ENCODE data around the gene COX17.

Gene COX17

DNA sequence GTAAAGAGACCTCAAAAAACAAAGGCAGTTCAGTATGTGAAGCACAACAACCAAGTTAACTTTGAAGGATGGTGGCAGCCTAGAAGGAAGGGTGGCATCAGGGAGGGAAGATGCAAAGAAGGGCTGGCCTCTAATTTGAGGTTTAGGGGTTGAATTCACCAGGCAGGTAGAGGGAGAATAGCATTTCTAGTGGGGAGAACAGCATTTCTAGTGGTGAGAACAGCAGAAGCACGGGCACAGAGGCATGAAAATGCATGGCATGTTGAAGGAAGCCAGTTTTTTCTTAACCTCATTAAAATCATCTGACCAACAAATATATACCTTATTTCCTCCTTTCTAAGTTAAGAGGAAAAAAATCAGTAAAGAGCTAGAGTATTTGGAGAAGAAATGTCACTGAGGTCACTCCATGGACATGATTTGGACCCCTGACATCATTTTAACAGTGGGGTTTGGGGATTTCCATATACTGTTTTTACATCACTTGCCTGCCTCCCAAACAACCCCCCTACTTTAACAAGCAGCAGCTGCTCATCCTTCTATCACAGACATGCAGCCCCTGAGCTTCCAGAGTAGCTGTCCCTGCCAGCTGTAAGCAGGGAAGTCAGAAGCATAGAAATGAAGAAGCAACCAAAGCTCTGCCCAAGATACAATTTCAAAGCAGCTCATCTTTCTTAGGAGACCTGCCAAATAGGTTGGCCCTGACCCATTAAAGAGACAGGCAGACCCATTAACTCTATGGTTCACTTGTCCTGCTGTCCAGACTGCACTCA lies 14.4 kb downstream of the COX17 start:
- no peak overlapping the region for H3K4me3 ChIP-seq (ENCODE audit: low read depth, low read length)
- no peak for TF ChIP-seq CTCF (IDR thresholded peaks at IDR 0.05; ENCODE audit: low read depth, low read length)

- TF ChIP-seq CTCF (IDR thresholded peaks at IDR 0.05; ENCODE audit: low read depth, low read length), result no peak
- no peak within 1 kb of the TSS for H3K4me3 ChIP-seq (ENCODE audit: low read depth, low read length)
Observed at GRCh38 chr3:119660474-119661440, 16.4 kb downstream of the COX17 start, which contains the start of gene POPDC2. Gene POPDC2, minus strand, starts transcription at chr3:119660589. Its CDS starts 166 bp downstream, at chr3:119660423.

DNA sequence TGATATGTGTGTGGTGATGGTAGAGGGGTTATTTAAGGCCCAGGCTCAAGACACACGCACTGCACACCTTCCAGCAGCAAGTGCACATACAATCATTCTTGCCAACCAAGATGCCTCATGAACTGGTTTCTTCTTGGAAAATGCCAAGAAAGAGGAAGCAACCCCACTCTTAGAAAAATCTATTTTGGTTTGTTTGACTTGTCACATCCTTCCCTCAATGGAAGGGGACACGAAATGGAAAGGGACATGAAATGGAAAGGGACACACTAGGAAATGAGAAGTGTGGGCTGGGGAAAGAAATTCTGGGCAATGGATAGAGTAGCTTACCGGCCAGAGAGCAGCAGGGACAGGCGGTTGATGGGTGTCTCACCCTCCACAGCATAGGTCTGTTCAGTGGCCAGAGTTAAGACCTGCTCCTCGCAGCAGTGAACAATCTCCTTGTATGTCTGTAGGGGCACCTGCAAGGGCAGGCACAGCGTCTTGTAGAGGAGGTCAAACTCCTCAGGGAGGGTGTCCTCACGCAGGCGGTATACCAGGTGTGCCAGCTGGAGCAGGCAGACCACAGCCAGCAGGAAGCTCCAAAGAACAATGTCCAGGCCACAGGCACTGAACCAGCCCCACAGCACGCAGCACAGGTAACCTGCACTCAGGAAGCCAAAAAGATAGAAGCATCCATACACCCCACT lies 17.5 kb downstream of the COX17 start:
- H3K4me3 ChIP-seq (ENCODE audit: low read depth, low read length), result no peak overlapping the region
- no peak for TF ChIP-seq CTCF (IDR thresholded peaks at IDR 0.05; ENCODE audit: low read depth, low read length)

DNA sequence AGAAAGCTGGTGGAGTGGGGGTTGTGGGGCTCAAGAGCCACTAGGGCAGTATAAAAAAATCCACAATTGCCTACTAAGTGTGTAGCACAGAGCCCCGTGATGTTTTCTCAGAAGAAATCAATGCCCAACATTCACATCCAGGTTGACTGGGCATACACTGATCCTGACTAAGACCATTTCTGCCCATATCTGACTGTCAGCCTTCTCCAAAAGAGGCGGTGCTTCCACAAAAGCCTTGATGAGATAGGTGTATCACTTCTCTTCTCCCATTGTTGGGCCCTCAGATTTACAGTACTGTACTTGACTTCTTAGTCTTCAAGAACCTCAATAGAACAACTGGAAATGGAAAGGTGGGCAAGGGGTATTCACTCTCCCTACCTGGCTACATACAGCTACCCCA lies 18.2 kb downstream of the COX17 start:
- TF ChIP-seq CTCF (IDR thresholded peaks at IDR 0.05; ENCODE audit: low read depth, low read length), result no peak
- no peak overlapping the region for H3K4me3 ChIP-seq (ENCODE audit: low read depth, low read length)

DNA sequence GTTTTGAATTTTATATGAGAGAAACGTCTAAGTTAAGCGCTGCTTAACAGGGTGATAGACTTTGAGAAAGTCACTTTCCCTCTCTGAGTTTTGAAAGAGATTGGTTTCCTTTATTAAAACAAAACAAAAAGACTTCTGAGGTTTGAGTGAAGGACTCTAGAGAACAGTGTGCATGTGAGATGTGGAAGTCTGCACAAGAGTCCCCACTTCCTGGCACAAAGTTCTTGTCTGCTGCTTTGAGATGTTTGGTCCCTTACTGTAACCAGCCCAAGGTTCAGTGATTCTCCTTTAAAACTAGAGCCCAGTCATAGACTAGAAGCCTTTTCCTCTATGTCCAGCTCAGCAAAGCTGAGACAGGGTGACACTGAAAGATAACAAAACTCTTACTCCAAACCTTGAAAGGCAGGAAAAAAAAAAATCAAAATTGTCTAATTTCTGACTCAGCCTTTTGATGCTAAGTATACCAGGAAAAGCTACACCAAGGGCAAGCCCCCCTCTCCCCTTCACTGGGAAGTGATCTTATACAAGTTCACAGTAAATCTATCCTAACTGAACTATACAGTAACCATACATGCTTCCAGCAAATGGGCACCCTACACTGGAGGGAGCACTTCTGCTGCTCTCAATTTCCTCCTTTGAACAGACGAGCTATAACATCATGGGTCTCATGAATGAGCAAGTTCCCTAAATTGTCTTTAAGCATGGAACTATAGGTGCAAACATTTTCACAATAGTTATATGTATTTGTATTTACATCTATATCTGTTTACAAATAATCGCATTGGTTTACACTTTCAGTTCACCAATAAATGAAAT lies 19.1 kb downstream of the COX17 start:
- H3K4me3 ChIP-seq (ENCODE audit: low read depth, low read length), result no peak overlapping the region
- no peak for TF ChIP-seq CTCF (IDR thresholded peaks at IDR 0.05; ENCODE audit: low read depth, low read length)

DNA sequence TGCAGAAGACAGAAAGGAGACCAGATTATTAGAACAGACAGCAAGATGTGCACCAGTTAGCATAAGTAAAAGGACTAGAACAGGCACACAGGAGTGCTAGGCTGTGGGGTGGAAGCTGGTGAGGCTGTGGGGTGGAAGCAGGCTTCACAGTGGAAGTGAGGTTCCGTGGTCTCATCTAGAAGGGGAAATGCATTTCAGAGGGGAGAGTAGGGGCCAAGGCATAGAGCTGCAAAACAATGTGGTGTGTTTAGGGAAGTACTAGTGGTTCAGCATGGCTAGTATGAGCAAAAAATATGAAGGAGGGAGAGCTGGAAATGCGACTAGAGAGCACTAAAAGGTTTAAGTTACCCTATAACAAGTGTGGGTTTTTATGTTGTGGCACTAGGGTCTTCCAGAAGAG lies 23.3 kb downstream of the COX17 start:
- no peak for TF ChIP-seq CTCF (IDR thresholded peaks at IDR 0.05; ENCODE audit: low read depth, low read length)
- no peak overlapping the region for H3K4me3 ChIP-seq (ENCODE audit: low read depth, low read length)
